GM23248 (cell line): Measurements from ENCODE around the gene IPO11.

Experiments
- EZH2 ChIP-seq: fragments of 200-600 bp; sonication (generic); IDR thresholded peaks from 2 replicates; pipeline ENCODE4 v1.6.1; 2018; ENCODE audit warnings: antibody characterized with exemption, mild to moderate bottlenecking; ENCODE audit not compliant: insufficient read depth, poor library complexity, severe bottlenecking
- EZH2phosphoT487 ChIP-seq: fragments of 200-600 bp; sonication (generic); IDR thresholded peaks from 2 replicates; pipeline ENCODE4 v1.6.1; 2018; ENCODE audit warnings: antibody characterized with exemption, moderate library complexity, mild to moderate bottlenecking, low read depth; ENCODE audit not compliant: insufficient read depth

GRCh38 chr5:62588668-62589067, 176.1 kb downstream of the IPO11 start:
- no peak for TF ChIP-seq EZH2
- TF ChIP-seq EZH2phosphoT487 = no peak
